ENCODE results near the gene NUFIP1.

- no peak for TF ChIP-seq CTCF (IDR thresholded peaks at IDR 0.05)
- no peak for TF ChIP-seq POLR2A (IDR thresholded peaks at IDR 0.05)
Measured at GRCh38 chr13:44902738-44903137, 86.5 kb downstream of the NUFIP1 start.

All from right lobe of liver (tissue), 4 donors.